Retinal pigment epithelial cell (primary cell): ENCODE measurements around the gene CCDC177.

Source experiments
- DNase-seq: peaks from one replicate; pipeline ENCODE4 v3.0.0-alpha.2; 2010; ENCODE audit warnings: low read depth
- H3K4me3 ChIP-seq: 2 replicates; pipeline ENCODE4 v1.5.1; 2011; ENCODE audit warnings: mild to moderate bottlenecking, low read length, control low read depth, moderate library complexity
- CTCF ChIP-seq: conservative IDR thresholded peaks from 2 replicates; pipeline ENCODE4 v1.5.1; 2011; ENCODE audit warnings: low read depth, low read length, control low read depth, inconsistent platforms

CCDC177 gene

GRCh38 chr14:69582829-69583228 is 8.2 kb upstream of the CCDC177 start:
- TF ChIP-seq CTCF: no peak
- DNase-seq: no peak
- no peak overlapping the region for H3K4me3 ChIP-seq

- no peak for TF ChIP-seq CTCF
- H3K4me3 ChIP-seq: no peak overlapping the region
- no peak for DNase-seq
Observed at GRCh38 chr14:69582212-69582611, 7.5 kb upstream of the CCDC177 start.

GRCh38 chr14:69581316-69581935 is 6.8 kb upstream of the CCDC177 start:
- no peak overlapping the region for H3K4me3 ChIP-seq
- no peak for DNase-seq
- TF ChIP-seq CTCF: no peak

- H3K4me3 ChIP-seq: no peak overlapping the region
- TF ChIP-seq CTCF: peak; percentile 73
- no peak for DNase-seq
Observed at GRCh38 chr14:69580009-69580577, 5.4 kb upstream of the CCDC177 start.

GRCh38 chr14:69579476-69579875 is 4.8 kb upstream of the CCDC177 start:
- no peak for TF ChIP-seq CTCF
- no peak for DNase-seq
- H3K4me3 ChIP-seq: no peak overlapping the region

GRCh38 chr14:69574954-69575295 is 254 bp upstream of the CCDC177 start:
- no peak for DNase-seq
- H3K4me3 ChIP-seq: no peak overlapping the region
- no peak for TF ChIP-seq CTCF

GRCh38 chr14:69573831-69574262 is 824 bp downstream of the CCDC177 start:
- TF ChIP-seq CTCF: no peak
- peak overlapping the region; percentile 37 for H3K4me3 ChIP-seq
- no peak for DNase-seq
